BJ (cell line): Measurements from ENCODE around the gene PAPSS1. TPM values are rescaled to one million over a fixed set of nuclear protein-coding genes. Genes with fewer than 3 reads are reported as not detected.
"Not testable (repeated sequence)": the region's sequence is repeated elsewhere in the genome, so short reads cannot be mapped to it uniquely, and the experiment has no call there.

ENCODE experiments used
- CTCF ChIA-PET: fragments of 350-600 bp; formaldehyde crosslinking; extraction: SDS; loops from one replicate; lab custom pipeline; 2021; ENCODE audit warnings: antibody characterized with exemption, inconsistent platforms; lab: Yijun Ruan, JAX
- POLR2A ChIA-PET: fragments of 300-600 bp; sonication (Branson Sonifier 250); formaldehyde crosslinking; extraction: SDS; loops from one replicate; lab custom pipeline; 2021; ENCODE audit warnings: antibody characterized with exemption; lab: Charles Lee
- DNase-seq: peaks from one replicate; pipeline ENCODE4 v3.0.0-alpha.2; 2011; ENCODE audit warnings: low read depth
- H3K27me3 ChIP-seq: 2 replicates; pipeline ENCODE4 v1.6.0; 2011; ENCODE audit warnings: low read length; ENCODE audit not compliant: control insufficient read depth, insufficient read depth
- H3K36me3 ChIP-seq: 2 replicates; pipeline ENCODE4 v1.5.1; 2011; ENCODE audit warnings: low read length; ENCODE audit not compliant: control insufficient read depth, insufficient read depth
- H3K4me3 ChIP-seq: 2 replicates; pipeline ENCODE4 v1.5.1; 2011; ENCODE audit warnings: low read depth, mild to moderate bottlenecking, control low read depth, low read length
- CTCF ChIP-seq: IDR thresholded peaks from 2 replicates; pipeline ENCODE4 v1.5.1; 2011; ENCODE audit warnings: low read depth, mild to moderate bottlenecking, control low read depth, inconsistent platforms, low read length, moderate library complexity; ENCODE audit not compliant: insufficient read depth
- polyA plus RNA-seq: library from polyadenylated mRNA; depleted of rRNA; stranded (reverse); fragments of >200 nt; gene quantifications from 2 replicates; pipeline ENCODE4 v1.2.3, GENCODE V29; 2011

Gene PAPSS1
- polyA plus RNA-seq, 1 experiment: 44.2 TPM

DNA sequence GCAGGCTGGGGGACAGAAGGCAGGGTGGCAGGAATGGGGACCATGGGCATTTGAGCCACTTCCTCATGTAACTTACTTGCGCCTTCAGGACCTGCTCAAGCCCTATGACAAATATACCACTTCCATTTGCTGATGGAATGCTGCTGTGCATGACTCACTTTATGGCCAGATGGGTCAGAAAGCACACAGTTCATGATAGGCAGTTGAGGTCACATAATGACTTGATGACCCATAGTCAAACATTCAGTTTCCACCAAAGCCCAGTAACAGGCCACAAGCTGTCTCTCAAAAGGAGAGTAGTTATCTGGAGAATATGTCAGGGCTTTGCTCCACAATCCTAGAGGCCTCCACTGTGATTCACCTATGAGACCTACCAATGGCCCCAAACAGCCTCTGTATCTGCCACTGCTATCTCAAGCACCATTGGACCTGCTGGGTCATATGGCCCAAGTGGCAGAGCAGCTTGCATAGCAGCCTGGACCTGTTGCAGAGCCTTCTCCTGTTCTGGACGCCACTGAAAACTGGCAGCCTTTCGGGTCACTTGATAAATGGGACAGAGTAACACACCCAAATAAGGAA lies 5.3 kb upstream of the PAPSS1 start:
- no peak overlapping the region for H3K4me3 ChIP-seq
- TF ChIP-seq CTCF: no peak
- H3K27me3 ChIP-seq: no peaks in the 10 kb centered on the region
- no peak for DNase-seq
- CTCF ChIA-PET: interaction anchor here (0.7 to 3.5 kb wide), 3 partner anchors 8 to 15 kb away, joined by 4 to 17 read pairs (median 9); no protein-coding TSS in a partner anchor
- POLR2A ChIA-PET: no interaction called here
- H3K36me3 ChIP-seq: no peaks in the 10 kb centered on the region

DNA sequence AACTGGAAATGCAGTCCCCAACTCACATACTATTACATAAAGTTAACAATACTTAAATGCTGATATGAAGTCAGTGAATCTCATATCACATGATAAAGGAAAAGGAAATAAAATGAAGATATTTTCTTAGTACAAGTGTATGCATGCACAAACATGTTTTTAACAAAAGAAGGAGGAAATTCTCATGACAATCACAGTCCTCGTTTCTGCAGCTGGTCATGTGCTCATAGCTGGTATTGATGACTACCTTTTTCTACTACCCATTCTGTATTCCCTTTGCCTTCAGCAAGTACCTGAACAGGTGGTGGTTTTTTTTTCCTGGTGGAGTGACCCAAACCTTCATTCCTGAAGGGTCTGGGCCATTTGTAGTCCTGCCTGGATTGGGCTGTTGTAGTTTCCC lies 3.3 kb upstream of the PAPSS1 start:
- POLR2A ChIA-PET, H3K4me3 ChIP-seq, H3K36me3 ChIP-seq, DNase-seq, H3K27me3 ChIP-seq: not testable (repeated sequence)
- CTCF ChIA-PET: interaction anchor here (5.1 kb wide), 1 partner anchor 13 kb away, joined by 26 read pairs; no protein-coding TSS in a partner anchor

DNA sequence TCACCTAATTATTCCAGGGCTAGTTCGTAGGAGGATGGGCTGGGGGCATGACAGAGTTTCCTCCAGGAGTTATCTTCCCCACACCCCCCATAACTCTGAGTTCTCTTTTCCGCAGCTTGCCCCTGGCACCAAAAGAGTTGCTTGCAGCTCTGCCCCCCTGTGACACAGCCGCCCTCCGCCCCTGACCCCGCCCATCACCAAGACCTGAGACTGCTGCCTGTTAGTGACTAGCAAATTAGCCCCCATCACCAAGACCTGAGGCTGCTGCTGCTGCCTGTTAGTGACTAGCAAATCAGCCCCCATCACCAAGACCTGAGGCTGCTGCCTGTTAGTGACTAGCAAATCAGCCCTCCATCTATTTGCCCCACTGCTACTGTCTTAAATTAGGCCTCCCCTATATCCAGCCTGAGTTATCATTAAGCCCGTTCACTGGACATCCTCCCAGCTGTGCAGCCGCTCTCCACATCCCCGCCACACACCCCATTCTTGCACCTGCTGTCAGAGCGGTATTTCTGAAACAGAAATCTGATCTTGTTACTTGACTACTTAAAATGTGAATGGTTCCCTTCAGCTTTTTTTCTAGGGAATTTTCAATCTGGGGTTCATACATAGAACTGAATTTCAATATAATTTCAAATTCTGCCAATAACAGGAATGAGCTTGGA lies 1.5 kb upstream of the PAPSS1 start:
- TF ChIP-seq CTCF: no peak
- no peaks in the 10 kb centered on the region for H3K36me3 ChIP-seq
- no peak overlapping the region for H3K4me3 ChIP-seq
- CTCF ChIA-PET: interaction anchor here (0.6 to 5.1 kb wide), 3 partner anchors 12 to 37 kb away, joined by 3 to 26 read pairs (median 13); no protein-coding TSS in a partner anchor
- no peaks in the 10 kb centered on the region for H3K27me3 ChIP-seq
- no peak for DNase-seq
- POLR2A ChIA-PET: interaction anchor here (0.5 to 0.6 kb wide), 2 partner anchors 104 to 886 kb away, joined by 3 to 7 read pairs; no protein-coding TSS in a partner anchor

DNA sequence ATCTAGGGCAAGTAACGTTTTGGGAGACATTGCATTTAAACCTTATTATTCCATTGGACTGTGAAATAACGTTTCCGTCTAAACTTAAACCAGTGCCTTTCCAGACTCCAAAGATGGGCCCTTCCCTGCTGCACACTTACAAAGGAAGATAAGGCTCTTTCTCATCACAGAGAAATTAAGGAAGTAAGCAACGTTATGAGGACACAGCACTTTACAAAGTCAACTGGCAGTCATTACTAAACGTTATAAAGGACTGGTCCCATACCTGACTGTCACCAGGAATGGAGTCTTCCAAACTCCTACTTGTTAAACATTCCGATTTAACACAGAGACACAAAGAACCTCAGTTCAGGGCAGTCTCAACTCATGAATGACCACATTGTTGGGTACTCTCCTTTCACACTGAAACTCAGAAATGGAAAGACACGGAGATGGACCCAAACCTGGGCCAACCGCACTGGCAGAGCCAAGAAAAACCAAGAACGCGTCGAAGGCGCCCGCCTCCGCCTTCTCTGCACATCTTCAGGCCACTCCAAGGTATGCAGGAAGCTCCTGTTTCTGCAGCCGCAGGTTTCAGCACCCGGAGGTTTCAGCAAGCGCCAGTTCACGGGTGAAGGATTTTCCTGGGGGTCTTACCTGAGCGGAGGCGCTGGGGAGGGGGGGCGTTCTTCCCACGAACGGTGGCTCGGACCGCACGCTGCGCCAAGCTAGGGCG lies 670 bp downstream of the PAPSS1 start:
- ChIA-PET POLR2A (interaction anchor here (0.6 kb wide), 1 partner anchor 211 kb away, joined by 3 read pairs; no protein-coding TSS in a partner anchor), CTCF (interaction anchor here (3.3 to 5.1 kb wide), 2 partner anchors 14 to 17 kb away, joined by 13 to 26 read pairs; no protein-coding TSS in a partner anchor)
- Histone ChIP-seq H3K36me3 (no peaks in the 10 kb centered on the region), H3K27me3 (no peaks in the 10 kb centered on the region), H3K4me3 (peak overlapping the region; percentile 86)
- DNase-seq: no peak
- no peak for TF ChIP-seq CTCF

DNA sequence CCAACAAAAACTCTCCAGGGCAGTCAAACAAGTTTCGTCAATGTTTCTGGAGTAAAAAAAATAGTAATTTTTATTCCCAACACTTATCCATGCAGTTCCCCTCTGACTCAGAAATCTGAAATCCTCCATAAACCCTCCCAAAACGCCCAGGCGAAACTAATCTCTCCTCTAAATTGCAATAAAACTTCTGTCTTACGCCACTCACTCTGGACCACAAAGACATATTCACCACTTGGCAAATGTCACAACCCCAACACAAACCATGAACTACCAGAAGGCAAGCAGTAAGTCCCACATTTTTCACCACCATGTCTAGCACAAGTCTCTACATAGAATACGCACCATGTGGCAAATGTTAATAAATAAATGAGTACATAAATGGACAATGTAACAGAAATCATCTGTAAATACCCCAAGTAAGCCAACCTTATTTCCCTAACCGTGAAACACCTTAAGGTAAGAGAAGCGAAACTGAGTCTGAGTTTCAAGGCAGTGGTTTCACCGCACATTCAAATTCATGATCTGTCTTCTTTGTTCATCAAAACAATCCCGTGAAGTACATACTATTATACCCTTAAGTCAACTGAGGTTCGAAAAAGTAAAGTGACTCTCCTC lies 1.6 kb downstream of the PAPSS1 start:
- ChIA-PET CTCF (no interaction called here), POLR2A (no interaction called here)
- Histone ChIP-seq H3K27me3 (no peaks in the 10 kb centered on the region), H3K4me3 (peak overlapping the region; percentile 86), H3K36me3 (no peaks in the 10 kb centered on the region)
- peak; percentile 31 for DNase-seq
- TF ChIP-seq CTCF: no peak
